ENCODE data around the gene PAM.
"Not testable (repeated sequence)": the region's sequence is repeated elsewhere in the genome, so short reads cannot be mapped to it uniquely, and the experiment has no call there.

PAM gene

DNA sequence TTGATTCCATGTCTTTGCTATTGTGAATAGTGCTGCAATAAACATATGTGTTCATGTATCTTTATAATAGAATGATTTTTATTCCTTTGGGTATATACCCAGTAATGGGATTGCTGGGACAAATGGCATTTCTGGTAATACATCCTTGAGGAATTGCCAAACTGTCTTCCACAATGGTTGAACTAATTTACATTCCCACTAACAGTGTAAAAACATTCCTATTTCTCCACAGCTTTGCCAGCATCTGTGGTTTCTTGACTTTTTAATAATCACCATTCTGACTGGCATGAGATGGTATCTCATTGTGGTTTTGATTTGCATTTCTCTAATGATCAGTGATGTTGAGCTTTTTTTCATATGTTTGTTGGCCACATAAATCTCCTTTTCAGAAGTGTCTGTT lies 20.7 kb downstream of the PAM start:
- H3K27ac ChIP-seq; DNase-seq (ENCODE audit: low read depth, low spot score): not testable (repeated sequence)

DNA sequence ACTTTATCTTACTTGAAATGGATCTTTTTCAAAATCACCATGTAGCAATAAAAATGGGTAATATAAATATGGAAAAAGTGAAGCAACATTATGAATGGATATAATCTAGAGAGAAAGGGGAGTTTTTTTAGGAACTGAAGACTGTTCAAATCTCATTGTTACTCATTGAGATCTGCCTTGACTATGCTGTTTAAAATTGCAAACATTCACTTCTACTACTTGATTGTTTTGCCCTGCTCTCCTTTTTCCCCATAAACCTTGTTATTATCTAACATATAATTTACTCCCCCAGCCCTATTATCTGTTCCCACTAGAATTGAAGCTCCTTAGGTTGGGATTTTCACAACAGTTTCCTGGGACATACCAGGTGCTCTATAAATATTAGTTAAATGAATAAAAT lies 22.0 kb downstream of the PAM start:
- H3K27ac ChIP-seq: no peak overlapping the region
- no peak for DNase-seq (ENCODE audit: low read depth, low spot score)

- no peak overlapping the region for H3K27ac ChIP-seq
- no peak for DNase-seq (ENCODE audit: low read depth, low spot score)
Observed at GRCh38 chr5:102778478-102778877, 23.4 kb downstream of the PAM start.

GRCh38 chr5:102781359-102781758 lies 26.3 kb downstream of the PAM start:
- DNase-seq (ENCODE audit: low read depth, low spot score): no peak
- no peak overlapping the region for H3K27ac ChIP-seq

- DNase-seq (ENCODE audit: low read depth, low spot score): no peak
- H3K27ac ChIP-seq: no peak overlapping the region
Observed at GRCh38 chr5:102781786-102782185, 26.7 kb downstream of the PAM start.

- DNase-seq (ENCODE audit: low read depth, low spot score): no peak
- H3K27ac ChIP-seq: no peak overlapping the region
Observed at GRCh38 chr5:102782217-102782872, 27.2 kb downstream of the PAM start.

DNA sequence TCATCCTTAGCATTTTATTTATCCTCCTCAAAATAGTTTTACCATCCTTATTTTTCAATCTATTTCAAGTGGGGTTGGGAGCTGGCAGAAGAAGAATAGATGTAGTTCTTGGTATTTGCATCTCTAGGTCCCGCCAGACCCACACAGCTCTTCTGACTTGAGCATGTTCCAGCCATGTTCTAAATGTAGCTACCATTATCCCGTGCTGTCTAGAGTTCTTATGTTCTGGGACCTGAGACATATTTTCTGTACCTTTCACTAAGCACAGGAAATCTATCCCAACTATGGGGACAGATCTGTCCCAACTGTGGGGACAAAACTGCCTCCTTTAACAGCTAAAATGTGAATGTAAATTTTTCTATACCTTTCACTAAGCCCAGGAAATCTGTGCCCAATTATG lies 32.0 kb downstream of the PAM start:
- no peak for DNase-seq (ENCODE audit: low read depth, low spot score)
- no peak overlapping the region for H3K27ac ChIP-seq

DNA sequence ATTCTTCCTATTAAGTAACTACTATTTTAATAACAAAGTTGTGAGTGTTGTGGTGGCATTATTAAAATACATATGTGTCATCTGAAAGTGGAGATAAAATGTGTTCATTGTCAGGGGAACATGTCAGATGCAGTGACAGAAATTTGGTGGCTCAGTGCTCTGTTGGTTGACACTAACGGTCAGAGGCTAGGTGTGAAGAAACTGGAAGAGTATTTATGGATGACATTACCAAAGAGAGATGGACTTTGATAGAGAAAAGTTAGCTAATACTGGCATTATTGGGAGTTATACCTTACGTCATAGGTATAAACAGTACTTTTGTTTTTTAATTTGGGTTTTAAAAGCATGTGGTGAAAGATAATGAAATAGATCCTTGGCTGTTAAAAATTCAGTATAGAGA lies 33.7 kb downstream of the PAM start:
- DNase-seq (ENCODE audit: low read depth, low spot score): no peak
- no peak overlapping the region for H3K27ac ChIP-seq

- no peak for DNase-seq (ENCODE audit: low read depth, low spot score)
- no peak overlapping the region for H3K27ac ChIP-seq
Observed at GRCh38 chr5:102789469-102789868, 34.4 kb downstream of the PAM start.

DNA sequence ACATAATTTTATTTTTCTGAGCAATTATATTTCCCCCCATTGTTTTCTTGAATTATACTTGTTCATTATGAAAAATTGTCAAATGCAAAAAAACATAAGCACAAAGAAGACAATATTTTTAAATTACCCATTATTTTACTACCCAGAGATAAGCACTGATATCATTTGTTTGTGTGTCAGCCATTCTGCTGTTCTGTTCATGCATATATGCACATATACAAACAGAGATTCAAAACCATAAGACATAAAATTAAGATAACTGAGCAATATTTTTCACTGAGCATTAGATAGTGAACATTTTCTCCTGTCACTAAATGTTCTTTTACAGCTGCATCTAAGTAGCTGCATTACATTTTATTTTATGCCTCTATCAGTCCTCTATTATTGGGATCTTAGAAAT lies 35.6 kb downstream of the PAM start:
- H3K27ac ChIP-seq: no peak overlapping the region
- no peak for DNase-seq (ENCODE audit: low read depth, low spot score)

DNA sequence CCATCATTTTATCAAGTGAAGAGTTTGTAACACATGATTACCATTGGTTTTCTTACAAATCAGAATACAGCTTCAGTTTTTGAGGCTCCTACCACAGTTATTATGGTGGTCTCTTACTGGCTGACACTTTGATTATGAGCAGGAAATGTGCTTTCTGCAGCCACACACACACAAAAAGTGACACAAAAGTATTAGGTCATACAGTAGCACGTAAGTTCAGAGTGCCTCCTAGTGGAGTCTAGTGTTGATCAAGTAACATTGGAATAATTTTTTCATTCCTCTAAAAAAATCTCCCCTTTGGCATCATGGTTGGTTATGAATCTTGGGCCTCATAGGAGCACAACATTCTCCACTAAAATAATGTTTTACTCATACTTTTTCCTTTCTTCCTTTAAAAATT lies 37.6 kb downstream of the PAM start:
- no peak for DNase-seq (ENCODE audit: low read depth, low spot score)
- no peak overlapping the region for H3K27ac ChIP-seq

GRCh38 chr5:102794047-102794446 lies 38.9 kb downstream of the PAM start:
- no peak overlapping the region for H3K27ac ChIP-seq
- DNase-seq (ENCODE audit: low read depth, low spot score): no peak

- DNase-seq (ENCODE audit: low read depth, low spot score): peak; percentile 24
- no peak overlapping the region for H3K27ac ChIP-seq
Observed at GRCh38 chr5:102794677-102795331, 39.7 kb downstream of the PAM start.

GRCh38 chr5:102795526-102795925 lies 40.4 kb downstream of the PAM start:
- DNase-seq (ENCODE audit: low read depth, low spot score): no peak
- no peak overlapping the region for H3K27ac ChIP-seq

GRCh38 chr5:102796009-102796408 lies 40.9 kb downstream of the PAM start:
- no peak for DNase-seq (ENCODE audit: low read depth, low spot score)
- H3K27ac ChIP-seq: no peak overlapping the region

GRCh38 chr5:102796498-102796897 lies 41.4 kb downstream of the PAM start:
- DNase-seq (ENCODE audit: low read depth, low spot score): no peak
- no peak overlapping the region for H3K27ac ChIP-seq

- no peak for DNase-seq (ENCODE audit: low read depth, low spot score)
- H3K27ac ChIP-seq: no peak overlapping the region
Observed at GRCh38 chr5:102797322-102797884, 42.3 kb downstream of the PAM start.

GRCh38 chr5:102798104-102798785 lies 43.1 kb downstream of the PAM start:
- H3K27ac ChIP-seq: no peak overlapping the region
- DNase-seq (ENCODE audit: low read depth, low spot score): no peak

GRCh38 chr5:102799017-102799416 lies 43.9 kb downstream of the PAM start:
- H3K27ac ChIP-seq: no peak overlapping the region
- no peak for DNase-seq (ENCODE audit: low read depth, low spot score)

DNA sequence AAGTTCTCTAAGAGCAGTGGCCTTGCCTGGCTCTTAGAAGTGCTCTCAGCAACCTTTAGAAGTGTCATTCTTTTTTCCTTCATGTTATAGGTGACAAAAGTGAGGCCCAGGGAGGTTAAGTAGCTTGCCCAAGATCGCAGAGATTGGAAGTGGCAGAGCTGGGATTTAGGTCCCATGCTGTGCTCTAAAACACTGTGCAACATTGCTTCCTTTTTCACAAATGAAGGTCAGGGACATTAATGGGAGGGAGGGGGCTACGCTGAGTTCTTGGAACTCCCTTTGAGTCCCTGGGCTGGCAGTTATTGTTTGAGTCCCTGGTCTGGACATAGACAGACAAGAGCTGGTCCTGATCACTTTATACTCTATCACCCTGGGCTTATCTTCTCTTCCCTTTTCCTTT lies 45.3 kb downstream of the PAM start:
- no peak for DNase-seq (ENCODE audit: low read depth, low spot score)
- no peak overlapping the region for H3K27ac ChIP-seq

GRCh38 chr5:102801371-102801770 lies 46.3 kb downstream of the PAM start:
- DNase-seq (ENCODE audit: low read depth, low spot score): no peak
- H3K27ac ChIP-seq: no peak overlapping the region
